Stimulated activated CD8-positive, alpha-beta memory T cell treated with anti-CD3 and anti-CD28 coated beads, Interleukin-12 subunit alpha, Interleukin-12 subunit beta, amount 100 ng/mL, for 24 hours (primary cell): ENCODE data around the gene UNC5A.

Experiments used
- DNase-seq: peaks from one replicate; pipeline ENCODE4 v3.0.0-alpha.2; 2020; ENCODE audit errors: extremely low read depth

Gene UNC5A

DNA sequence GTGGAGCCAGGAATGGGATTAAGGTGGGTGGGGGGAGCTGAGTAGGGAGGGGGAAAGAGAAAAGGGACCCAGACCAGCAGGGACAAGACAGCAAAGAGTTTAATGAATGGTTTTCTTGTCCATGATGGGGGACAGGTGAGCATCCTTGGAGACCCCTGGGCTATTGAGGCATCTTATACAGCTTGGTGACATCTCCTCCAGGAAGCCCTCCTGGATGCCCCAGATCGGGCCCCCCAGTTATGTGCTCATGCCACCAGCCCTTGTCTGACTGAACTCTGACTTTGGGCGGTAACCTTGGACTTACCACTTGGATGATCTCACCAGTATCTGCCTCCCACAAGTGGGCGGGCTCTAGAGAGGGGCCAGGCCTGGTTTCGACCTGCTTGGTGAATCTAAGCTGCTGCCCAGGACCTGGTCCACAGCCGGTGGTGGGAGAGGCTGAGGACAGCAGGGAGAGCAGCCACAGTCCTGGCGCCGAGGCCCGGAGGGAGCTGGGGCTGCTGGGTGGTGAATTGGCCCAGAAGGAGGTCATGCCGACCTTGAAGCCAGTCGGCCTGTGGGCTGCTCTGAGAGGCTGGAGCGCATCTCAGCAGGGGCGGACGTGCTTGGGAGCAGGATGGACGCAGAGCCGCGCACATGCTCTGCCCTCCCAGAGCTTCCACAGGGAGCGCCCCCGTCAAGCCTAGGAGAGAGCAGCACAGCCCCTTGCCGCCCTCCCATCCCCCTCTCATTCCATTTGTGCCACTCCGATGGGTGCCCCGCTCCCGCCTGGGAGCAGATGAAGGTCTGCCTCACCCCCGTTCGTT lies 36.2 kb downstream of the UNC5A start:
- no peak for DNase-seq

DNA sequence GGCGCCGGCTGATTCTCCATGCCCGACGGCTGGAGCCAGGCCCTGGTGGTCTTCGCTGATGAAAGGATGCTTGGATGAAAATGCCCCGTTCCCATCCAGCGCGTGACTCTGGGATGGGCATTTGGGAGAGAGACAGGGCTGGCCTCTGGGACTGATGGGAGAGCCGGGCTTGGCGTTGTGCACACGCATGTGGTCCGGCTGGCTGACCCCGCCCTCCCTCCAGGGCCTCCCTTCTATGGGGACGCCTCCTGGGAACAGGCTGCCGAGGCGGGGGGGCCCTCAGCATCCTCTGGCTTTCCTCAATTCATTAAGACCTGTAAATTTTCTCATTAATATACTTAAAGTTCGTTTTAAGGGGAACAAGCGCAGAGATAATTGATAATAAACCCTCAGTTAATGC lies 36.8 kb downstream of the UNC5A start:
- DNase-seq, result no peak

DNA sequence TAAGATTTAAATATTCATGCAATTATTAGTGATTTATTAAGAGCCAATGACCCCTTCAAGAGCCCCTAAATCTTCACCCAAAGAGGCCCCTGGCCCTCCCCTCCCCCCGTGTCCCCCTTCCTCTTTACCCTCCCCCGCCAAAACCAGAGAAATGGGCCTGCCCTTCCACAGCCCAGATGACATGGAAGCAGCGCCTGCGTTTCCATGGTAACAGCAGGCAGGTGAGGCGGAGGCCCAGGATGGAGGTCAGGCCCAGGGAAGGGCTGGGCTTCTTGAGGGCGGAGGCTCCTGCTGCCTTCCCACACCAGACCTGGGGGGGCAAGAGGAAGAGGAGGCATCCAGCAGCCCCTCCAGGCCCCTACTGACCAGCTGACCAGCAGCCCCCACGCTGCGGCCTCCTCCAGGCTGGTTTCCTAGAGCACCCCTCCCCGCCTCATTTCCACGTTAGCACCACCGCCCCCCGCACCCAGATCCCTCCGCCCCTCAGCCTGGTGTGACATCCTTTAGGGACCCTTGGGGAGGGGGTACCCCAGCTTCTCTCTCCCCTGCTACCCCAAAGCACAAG lies 37.4 kb downstream of the UNC5A start:
- DNase-seq, result no peak

DNA sequence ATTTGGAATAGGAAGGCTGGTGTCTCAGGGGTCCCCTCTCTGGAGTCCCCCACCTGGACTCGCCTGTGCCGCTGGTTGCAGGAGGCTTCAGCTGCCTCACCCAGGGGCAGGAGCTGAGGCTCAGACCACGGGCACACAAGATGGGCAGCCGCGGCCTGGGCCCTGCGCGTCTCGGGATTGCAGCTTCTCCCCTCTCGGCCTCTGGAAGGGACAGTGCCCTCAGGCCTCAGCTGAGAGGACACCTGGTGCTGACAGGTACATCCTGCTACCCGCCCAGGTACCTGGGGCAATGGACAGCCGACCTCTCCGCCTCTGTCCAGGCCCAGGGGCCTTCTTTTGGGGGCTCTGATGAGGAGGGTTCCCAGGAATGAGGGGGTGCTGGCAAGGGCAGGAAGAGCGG lies 38.3 kb downstream of the UNC5A start:
- DNase-seq, result no peak

DNA sequence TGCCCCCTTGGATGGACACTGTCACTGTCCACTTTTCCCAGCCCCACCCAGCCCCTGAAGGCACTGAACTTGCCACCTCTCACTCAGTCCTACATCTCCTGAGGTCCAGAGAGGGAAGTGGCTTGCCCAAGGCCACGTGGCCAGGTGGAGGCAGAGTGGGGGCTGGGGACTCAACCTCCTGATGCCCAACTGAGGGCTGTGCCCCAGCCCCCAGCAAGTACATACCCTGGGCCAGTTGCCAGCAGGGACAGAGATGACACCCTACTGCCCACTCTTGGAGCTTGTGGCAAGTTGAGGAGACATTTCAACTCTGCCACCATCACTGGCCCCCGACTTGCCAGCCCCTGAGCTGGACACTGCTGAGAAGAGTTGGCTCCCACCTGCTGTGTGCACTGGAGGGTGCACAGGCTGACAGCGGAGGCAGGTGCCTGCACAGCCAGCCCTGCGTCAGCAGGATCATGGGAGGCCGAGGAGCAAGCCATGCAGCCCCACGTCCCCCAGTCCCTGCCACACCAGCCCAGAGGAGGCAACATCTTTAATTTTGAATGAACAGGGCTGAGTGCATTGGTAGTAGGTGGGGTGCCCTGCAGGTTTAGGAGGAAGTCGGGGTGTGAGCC lies 39.4 kb downstream of the UNC5A start:
- DNase-seq, result no peak

DNA sequence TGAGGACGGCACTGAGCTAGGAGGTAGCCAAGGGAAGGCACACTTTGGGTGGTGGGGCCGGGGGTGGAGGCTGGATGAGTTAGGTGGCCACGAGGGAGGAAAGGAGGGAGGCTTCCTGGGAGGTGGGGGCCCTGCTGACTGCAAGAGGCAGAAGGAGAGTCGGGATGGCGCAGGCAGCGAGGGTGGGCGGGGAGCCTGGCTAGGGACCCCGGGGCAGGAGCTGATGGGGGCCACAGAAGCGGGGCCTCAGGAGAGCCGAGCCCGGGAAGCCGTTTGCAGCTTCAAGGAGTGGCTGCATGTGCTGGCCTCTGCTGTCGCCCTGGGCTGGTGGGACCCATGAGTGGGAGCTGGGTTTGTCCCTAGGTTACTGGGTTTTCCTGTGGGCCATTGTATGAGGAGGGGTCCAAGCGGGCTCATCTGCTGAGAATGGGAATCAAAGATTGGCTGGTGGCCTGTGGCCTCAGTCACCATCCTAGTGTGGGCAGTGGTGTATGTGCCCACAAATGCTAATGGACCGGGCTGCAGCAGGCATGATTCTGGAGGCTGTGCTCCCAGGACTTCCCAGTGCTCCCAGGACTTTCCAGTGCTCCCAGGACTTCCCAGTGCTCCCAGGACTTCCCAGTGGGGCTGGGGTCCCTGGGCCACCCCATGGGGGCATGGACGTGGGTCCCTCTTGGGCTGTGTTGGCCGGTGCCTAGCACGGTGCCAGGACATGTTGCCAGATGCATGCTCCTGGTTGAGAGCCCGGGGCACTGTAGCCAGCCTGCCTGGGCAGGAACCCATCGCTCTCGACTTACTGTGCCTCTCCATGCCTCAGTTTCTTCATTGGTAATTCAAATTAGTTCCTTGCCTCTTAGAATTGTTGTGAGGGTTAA lies 40.2 kb downstream of the UNC5A start:
- no peak for DNase-seq

DNA sequence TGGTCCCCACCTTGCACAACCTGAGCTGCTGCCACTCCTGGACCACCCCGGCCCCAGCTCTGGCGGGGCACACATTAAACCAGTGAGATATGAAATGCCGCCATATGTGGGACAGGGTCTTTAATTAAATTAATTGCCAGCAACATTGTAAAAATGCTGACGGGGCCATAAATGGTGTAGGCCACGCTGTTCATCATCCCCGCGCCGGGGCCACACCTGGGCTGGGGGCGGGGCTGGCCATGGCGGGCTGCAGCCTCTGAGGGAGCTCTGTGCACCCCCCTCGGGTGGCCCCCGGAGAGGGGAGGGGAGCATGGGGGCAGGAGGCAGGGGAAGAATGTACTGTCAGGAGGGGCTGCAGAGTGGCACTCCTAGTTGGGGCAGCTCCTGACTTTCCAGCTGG lies 41.0 kb downstream of the UNC5A start:
- DNase-seq, result no peak

DNA sequence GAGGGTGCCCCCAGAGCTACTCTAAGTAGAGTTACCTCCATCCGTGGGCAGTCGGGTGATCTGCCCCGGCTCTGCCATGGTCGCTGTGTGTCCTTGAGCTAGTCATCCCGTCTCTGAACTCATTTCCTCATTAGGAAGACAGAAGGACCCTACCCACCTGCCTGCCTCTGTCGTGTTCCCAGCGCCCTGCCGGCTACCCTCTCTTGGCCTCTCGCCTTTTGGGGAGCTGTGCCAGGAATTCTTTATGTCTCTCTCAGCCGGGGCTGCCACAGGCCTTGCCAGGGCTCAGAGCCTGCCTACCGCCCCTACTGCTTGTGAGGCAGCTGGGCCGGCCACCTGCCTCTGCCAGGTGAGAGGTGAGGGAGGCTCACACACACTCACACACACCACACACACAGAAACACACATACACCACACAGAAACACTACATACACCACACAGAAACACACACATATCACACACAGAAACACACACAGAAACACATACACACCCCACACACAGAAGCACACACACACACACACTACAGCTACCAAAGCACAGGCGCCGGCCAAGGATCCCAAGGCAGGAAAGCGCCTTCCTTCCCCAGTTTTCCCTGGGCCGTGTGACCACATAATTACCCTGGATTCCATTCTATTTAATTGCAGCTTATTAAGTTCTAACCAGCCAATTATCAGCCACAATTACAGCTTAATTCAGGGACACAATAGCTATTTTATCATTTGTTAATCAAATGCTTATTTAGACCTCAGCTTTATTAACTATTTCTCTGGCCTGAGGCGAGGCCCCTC lies 41.7 kb downstream of the UNC5A start:
- no peak for DNase-seq

DNA sequence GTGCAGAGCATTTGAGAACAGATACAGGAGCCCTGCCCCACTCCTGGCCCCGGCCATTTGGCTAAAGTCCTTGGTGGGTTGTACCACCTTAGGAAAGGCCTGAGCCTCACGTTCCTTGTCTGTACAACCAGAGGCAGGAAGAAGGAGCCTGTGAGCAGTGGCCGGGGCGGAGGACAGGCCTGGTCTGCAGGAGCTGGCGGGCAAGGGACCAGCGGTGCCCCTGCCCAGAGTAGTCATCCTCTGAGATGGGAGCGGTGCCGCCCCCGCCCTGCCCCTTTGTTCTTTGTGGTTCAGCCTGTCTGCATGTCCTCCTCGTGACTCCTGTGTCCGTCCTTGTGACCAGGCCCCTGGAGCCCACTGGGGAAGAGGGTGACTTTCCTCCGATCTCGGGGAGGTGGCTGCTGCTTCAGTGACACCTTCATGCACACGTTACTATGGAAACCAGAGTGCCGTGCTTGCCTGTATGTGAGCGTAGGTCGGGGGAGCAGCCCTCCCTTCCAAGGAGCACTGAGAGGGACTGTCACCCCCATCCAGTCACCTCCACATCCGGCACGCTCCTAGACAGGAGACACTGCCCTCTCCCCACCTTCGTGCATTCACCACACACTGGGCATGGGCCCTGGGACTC lies 42.9 kb downstream of the UNC5A start:
- no peak for DNase-seq

DNA sequence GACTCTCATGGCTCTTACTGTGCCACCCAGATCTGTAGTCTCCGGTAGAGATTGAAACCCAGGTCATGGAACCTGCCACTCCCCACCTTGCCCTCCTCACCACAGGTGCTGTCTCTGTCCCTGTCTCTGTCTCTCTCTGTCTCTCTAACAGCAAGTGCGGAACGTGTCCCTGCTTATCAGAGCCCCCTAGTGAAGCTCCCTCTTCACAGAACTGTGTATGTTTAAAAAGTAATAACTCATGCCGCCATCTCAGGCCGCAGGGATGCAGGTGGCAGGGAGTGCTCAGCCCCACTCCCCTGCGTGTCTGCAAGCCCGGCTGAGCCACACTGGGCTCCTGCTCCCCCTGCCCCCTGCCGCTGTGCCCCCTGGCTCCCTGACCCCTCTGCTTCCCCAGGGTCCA lies 43.8 kb downstream of the UNC5A start:
- no peak for DNase-seq

DNA sequence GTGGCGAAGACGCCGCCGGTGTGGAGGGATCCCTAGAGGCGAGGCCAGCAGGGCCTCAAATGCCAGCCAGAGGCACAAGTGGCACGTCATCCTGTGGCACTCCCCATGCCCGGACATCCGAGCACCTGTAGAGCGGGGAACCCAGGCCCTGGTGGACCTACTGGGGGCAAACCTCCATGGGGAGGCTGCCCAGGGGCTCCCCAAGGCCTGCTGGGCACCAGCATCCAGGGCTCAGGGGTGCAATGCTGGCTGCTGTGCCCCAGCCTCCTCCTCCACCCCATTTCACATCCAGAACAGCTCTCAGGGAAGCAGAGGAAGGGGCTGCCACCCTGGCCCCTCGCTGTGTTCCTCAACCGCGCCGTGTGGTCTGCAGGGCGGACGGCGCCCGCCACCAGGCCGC lies 45.2 kb downstream of the UNC5A start:
- DNase-seq, result no peak

DNA sequence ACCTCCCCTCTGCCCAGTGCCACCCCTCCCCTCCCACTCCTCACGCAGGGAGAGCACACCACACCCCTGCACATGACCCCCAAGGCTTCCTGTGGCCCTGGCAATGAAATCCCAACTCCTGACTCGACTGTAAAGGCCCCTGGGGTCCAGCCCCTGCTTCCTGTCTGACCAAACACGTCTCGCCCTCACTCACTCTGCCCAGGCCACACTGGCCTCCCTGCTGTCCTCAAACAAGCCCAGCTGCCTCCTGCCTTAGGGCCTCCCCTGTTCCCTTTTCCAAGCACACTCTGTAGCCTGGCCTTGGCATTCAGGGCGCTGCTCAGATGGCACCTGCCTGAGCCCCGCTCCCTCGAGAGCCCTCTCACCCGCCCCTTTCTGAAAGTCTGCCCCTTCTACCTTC lies 46.4 kb downstream of the UNC5A start:
- DNase-seq, result no peak

DNA sequence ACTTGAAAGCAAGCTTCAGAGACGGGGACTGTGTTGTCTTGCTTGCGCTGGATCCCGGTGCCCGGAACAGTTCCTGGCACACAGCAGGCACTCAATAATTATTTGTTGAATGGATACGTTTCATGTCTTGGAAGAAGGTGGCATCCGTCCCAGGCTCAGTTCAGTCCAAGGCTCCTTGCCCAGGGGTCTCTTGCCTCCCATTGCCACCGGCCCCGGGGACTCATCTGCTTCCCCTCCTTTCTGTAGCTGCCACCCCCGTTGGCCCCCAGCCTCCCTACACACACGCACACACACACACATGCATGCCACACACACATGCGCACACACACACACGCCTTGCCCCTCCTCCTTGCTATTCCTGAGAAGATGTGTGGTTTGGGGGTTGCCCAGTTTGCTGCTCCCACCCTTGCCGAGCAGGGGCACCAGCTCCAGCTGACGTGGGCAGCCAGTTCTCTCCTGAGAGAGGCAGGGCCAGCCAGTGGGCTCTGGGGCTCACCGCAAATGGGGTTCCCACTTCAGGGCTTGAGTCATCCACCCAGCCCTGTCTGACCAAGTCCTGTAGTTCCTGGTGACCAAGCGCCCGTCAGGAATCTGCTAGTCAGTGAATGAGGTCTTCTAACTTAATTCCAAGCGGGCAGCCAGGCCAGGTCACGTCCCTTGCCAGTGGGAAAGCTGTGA lies 47.0 kb downstream of the UNC5A start:
- no peak for DNase-seq

DNA sequence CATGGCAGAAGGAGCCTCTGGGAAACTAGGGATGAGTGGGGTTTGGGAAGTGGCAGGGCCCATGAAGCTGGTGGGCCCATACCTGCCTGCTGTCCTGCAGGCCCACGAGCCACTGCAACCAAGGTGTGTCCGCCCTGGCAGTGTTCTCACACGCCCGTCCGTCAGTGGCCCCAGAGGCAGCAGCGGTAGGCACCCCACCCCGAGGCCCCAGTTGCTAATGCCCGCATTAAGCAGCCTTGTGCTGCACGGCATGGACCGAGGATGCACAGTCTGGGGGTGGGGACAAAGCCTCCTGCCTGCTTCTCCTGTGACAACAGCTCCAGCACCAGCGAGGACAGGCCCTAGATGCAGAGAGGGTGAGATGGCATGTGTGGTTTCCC lies 47.5 kb downstream of the UNC5A start:
- DNase-seq, result no peak

DNA sequence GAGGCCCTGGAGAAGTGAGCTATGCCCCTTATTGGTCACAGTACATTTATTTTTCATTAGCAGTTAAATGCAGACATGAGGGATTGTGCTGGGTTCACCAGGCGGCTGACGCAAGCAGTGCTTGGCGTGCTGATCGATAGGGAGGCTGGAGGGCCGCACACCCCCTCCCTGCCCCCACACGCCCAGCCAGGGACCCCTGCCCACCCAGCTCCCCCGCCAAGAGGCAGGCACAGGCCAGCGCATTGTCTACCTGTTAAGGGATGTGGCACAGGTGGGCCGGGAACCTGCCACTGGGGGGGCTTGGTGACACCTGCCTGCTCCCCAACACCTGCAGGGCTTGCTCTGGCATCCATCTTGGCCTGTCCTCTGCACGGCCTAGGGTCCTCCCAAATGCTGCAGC lies 49.6 kb downstream of the UNC5A start:
- no peak for DNase-seq

DNA sequence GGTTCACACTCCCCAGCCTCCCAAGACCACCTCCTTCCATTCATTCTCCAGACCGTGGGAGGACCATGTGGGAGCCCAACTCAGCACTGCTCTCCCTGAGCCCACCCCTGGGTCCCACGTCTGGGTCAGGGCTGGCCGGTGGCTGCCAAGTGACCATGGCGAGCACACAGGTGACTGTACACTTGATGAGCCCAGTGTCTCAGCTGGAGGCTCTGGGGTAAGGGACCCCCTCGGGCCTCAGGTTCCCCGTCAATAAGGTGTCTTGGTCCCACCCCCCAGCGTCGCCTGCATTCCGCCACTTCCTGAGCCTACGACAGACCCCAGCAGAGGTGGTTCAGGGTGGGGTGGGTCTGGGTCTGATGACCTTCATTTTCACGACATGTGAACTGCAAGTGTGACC lies 50.0 kb downstream of the UNC5A start:
- no peak for DNase-seq

DNA sequence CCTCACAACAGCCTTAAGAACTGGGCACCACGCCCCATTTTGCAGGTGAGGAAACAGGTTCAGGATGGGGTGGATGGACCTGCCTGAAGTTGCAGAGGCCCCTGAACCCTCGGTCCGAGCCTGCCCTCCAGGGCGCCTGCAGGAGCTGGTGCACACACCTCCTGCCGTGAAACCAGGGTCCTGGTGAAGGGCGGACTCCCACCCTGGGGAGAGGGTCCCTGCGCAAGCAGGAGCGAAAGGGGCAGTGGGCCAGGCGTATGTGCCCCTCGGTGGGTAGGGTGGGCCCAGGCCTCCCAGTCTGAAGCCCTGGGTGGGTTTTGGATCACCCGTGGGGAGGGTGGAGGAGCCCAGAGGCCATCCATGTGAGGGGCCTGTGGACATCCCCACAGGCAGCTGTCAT lies 50.9 kb downstream of the UNC5A start:
- no peak for DNase-seq

DNA sequence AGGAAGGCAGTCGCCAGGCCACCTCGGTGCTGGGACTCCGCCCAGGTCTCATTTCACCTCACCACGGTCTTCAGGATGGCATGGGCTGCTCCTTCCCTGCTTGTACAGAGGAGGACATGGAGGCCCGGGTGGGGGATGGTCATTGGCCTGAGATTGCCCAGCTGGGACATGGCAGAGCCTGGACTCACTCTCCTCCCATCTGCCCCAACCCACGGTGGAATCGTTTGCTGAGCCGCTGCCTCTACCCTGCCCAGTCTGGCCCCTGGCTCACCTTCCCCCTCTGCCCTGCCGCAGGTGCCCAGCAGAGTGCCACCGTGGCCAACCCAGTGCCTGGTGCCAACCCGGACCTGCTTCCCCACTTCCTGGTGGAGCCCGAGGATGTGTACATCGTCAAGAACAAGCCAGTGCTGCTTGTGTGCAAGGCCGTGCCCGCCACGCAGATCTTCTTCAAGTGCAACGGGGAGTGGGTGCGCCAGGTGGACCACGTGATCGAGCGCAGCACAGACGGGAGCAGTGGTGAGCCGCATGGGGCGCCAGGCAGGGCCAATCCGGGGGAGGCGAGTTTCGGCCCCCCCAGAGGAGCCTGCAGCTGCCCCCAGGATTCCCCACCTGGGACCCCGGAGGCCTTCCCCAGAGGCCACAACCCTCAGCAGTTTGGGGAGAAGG lies 52.1 kb downstream of the UNC5A start:
- no peak for DNase-seq

DNA sequence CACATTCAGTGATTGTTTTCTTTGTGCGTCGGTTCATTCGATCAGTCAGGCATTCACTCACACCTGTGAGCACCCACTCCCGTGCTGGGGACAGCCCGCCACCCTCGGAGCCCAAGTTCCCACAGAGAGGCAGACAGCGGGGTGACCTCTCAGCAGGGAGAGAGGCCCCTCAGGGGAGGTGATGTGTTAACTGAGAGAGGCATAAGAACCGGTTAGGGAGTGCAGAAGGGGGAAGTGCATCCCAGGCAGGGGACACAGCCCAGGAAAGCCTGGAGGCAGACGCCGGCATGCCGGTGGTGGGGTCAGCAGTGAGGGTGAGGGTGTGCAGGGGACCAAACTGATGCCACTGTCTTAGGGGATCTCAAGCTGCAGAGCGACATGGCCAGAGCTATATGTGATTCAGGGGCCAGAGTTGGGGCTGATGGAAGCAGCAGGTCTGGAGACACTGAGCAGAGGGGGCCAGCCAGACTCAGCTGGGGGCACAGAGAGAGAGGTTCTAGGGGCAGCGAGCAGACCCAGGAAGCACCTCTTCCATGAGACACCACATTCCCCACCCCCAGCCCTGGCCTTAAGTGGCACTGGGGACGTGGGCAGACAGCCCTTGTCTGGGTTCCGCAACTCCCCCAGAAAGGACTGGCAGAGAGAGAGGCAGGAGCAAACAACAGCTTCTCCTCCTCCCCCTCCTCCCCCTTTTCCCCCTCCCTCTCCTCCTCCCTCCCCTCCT lies 52.8 kb downstream of the UNC5A start:
- DNase-seq, result no peak

DNA sequence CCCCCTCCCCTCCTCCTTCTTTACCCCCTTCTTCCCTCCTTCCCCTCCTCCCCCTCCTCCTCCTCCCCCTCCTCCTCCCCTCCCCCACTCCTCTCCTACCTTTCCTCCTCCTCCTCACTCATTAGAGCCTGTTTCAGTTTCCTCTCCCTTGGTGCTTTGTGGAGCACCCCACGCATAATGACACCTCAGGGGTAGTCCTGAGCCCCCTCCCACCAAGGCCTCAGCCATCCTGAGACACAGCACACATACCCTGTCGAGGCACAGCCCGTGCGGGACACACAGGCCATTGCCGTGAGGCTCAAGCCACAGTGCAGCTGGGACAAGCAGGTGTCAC lies 53.4 kb downstream of the UNC5A start:
- DNase-seq, result no peak
